GM21390 (cell line): ENCODE measurements around the gene DNAJC12.
"Not testable (repeated sequence)": the region's sequence is repeated elsewhere in the genome, so short reads cannot be mapped to it uniquely, and the experiment has no call there.

Source experiments
- ATAC-seq: cut with Tn5 transposase; IDR thresholded peaks from one replicate; pipeline ENCODE4 v1.9.1; 2021; ENCODE audit not compliant: unreplicated experiment

DNAJC12 gene

DNA sequence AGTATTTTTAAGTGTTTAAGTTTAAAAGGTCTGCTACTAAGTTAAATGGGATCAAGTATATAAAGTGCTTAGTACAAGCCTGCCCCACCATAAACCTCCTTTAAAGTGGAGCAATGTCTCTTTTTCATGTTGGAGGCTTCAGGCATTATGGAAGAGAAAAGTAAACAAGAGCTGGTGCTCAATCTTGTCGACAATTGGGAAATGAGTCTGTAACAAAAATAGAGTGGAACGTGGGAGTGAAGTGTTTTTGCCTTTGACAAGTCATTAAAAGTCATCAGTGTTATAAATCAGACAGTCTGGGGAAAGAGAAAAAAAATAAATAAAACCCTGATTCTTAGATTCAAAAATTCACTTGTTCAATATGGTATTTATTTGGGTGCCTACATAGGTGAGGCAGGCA lies 44.7 kb downstream of the DNAJC12 start:
- ATAC-seq = no peak

DNA sequence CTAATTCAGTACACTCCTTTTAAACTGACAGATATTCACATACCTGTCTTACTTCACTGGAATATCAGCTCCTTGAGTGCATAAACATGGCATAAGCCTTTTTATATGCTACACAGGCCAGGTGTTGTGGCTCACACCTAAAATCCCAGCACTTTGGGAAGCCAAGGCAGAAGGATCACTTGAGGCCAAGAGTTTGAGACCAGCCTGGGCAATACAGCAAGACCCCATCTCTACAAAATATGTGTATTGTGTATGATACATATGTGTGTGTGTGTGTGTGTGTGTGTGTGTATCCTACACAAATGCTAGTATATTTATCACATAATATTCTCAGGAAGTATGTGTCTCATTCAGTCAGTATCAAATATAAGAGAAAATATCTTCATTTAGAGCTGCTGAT lies 45.3 kb downstream of the DNAJC12 start:
- no peak for ATAC-seq

DNA sequence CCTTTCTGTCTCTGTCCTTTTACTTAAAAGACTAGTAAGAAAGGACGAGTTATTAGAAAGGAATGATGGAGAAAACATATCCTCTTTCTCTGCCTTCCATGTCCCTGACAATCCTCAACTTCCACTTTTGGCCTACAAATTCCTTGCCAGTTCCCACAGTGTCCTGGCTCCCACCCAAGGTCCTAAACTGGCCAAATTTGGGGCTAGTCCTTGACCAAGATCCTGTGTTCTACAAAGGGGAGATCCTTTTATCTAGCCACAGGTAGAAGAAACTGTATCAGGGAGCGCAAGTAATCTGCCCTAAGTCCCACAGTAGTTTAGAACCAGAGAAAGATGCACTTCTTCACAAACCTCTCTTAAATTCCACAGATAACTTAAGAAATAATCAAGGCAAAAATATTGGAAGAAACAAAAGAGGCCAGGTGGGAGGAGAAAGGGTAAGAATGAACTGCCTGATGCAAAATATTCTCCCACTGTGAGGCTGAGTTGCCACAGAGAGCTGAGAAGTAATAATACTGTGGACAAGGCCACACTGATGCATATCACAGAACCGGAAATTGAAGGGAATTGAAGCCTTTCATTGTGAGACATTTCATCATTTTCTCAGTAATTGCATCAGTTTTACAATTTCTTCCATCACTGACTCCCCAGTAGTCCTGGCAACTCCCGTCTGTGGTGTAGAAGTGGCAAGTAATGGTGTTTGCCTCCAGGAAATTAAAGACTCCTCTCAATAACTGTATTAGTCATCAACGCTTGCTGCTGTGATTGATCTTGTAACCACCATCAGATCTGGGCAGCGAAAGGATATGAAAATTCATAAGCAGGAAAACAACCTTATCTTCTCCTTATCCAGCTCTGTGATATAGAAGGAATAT lies 47.2 kb downstream of the DNAJC12 start:
- peak; percentile 56 for ATAC-seq

DNA sequence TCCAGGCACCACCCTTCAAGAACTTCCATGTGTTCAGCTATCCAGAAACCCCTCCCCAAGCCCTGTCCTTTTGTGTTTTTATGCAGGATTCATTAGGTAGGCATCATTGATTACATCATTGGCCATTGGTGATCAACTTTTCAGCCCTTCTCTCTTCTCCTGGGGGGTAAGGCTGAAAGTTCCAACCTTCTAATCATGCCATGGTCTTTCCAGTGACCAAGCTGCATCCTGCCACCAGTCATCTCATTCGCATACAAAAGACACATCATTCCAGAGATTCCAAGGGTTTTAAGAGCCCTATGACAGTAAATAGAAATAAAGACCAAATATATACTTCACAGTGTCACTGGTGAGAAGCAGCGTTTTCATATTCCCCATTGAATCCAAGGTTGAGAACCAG lies 48.2 kb downstream of the DNAJC12 start:
- no peak for ATAC-seq

GRCh38 chr10:67788028-67788886 lies 49.7 kb downstream of the DNAJC12 start:
- ATAC-seq = peak; percentile 74

- no peak for ATAC-seq
Measured at GRCh38 chr10:67785098-67785497, 52.9 kb downstream of the DNAJC12 start.

- no peak for ATAC-seq
Measured at GRCh38 chr10:67784474-67784873, 53.5 kb downstream of the DNAJC12 start.

DNA sequence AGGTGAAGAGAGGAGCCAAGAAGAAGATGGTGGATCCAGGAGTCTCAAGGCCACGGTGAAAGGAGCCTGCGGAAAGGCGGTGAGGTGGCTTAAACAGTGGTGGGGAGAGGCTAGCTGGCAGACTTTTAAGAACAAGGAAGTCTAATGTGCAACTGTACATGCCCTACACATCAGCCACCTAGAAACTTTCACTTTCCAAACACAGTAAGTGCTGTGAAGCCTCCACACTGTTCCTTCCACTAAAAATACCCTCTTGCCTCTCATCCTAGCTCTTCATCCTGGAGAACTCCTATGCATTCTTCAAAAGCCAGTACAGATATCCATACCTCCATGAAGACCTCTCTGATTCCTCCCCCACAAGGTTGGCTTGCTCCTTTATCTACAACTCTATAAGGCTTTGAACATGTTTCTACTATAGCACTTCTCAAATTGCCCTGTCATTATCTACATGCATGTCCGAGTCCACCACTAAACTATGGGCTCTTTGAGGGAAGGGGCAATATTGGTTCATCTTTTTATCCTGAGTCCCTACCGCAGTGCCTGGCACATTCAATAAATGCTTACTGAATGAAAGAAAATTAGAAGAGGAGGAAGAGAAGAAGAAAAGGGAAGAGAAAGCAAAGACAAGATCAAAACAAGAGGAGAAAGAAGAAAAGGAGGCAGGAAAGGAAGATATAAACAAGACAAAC lies 54.2 kb downstream of the DNAJC12 start:
- no peak for ATAC-seq

- no peak for ATAC-seq
Measured at GRCh38 chr10:67782530-67782929, 55.5 kb downstream of the DNAJC12 start.

DNA sequence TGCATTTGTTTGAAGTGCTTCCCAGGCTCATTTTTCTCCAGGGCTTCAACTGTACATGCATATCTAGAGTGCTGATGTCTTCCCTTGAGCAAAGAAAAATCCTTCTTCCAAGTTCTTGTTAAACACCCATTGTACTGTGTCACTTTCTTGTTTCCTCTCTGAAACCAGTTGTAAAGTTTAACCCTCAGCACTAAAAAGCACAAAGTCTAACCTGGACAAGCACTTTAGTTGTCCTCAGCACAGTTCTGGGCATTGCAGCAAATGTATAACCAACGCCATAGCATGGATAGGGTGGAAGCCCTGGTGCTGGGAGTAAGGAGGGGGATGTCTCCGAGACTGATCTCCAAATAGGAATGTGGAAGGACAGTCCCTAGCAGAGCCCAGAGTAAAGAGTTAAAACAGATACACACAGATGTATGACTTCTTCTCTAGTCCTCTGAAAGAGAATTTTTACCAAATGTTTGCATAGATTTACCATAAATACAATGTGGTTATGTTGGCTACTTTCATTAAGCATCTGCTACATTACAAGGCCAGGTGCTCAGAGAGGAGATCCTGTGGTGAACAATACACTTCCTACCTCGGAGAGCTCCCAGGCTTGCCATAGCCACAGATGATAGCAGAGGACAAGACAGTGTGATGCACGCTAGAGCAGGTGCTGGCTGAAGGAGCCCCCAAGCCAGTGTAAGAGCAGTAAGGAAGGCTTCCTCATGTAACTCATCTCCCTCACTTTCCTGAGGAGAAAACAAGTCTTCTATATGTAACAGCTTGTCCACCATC lies 57.0 kb downstream of the DNAJC12 start:
- peak; percentile 85 for ATAC-seq

DNA sequence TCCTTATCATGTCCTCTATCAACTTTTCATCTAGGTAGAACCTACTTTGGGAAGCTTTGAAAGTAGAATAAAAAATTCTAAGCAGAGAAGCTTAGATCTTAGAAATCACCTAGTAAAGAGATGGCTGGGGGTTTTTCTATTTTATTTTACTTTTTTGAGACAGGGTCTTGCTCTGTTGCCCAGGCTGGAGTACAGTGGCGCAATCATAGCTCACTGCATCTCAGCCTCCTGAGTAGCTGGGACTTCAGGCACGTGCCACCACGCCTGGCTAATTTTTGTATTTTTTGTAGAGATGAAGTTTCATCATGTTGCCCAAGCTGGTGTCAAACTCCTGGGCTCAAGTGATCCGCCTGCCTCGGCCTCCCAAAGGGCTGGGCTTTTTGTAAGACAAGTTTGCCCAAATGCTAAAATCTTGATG lies 57.8 kb downstream of the DNAJC12 start:
- not testable (repeated sequence) for ATAC-seq

DNA sequence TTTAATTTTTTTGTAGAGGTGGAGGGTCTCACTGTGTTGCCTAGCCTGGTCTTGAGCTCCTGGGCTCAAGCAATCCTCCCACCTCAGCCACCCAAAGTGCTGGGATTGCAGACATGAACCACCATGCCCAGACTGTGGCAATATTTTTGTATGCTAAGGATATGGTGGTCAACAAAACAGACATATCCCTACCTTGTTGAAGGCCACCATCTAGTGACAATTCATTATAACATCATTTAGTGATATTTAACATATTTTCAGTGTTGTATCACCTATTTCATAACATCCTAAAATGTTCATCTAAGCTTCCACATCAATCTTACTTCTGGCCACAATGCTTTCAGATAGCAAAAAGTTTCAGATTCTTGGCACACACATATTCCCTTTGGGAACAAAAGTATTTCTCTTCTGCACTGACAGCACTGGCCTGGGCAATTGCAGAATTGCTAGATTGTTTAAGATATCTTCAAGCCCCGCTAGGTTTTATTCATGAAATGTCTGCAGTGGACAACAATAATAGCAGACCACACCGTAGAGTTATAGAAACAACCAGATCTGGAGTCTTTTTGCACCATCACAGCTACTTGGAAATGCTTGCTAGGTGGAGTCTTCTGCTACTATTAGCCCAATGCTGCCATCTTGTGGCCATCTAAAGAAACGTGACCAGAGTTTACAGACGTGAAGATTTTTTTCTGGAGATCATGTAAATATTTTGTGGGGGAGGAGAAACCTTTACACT lies 58.4 kb downstream of the DNAJC12 start:
- ATAC-seq = peak; percentile 35

- ATAC-seq = no peak
Measured at GRCh38 chr10:67776371-67776770, 61.6 kb downstream of the DNAJC12 start.

- no peak for ATAC-seq
Measured at GRCh38 chr10:67775279-67775678, 62.7 kb downstream of the DNAJC12 start.

DNA sequence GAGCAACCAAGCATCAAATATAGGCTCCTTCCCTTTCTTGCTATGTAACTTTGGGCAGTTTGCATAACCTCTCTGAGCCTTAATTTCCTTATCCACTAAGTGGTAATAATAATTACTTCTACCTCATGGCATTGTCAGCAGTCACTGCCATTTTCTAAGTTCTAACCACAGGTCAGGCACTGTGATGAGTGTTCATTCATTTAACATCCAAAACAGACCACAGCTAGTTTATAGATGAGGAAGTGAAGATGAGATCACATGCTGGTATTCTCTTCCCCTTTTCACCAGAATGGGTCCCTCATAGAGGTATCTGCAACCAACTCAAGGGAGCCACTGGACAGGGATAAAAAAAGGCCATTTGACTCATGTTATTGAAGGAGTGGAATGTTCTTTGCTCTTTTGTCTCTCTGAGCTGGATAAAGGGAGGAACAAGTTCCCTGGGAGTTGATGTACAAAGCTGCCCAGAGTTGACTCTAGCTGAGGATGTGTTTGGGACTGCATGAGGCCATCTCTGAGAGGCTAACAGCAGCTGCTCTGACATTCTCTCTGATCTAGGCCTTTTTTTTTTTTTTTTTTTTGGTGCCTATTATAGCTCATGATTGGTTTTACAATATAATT lies 65.0 kb downstream of the DNAJC12 start:
- peak; percentile 95 for ATAC-seq

DNA sequence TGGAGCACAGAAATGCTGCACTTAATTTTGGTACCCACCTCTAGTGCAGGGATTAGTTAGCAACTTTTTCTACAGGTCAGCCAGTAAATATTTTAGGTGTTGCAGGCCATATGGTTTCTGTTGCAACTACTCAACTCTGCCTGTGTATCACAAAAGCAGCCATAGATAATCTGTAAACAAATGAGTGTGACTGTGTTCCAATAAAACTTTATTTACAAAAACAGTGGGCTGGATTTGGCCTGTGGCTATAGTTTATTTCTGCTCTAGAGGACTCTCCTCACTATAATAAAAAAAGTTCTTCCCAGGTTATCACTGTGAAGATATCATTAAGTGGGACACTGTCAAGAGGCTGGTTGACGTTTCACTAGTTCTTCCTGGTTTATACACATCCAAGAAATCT lies 65.8 kb downstream of the DNAJC12 start:
- no peak for ATAC-seq

GRCh38 chr10:67771200-67771599 lies 66.8 kb downstream of the DNAJC12 start:
- peak; percentile 3 for ATAC-seq

DNA sequence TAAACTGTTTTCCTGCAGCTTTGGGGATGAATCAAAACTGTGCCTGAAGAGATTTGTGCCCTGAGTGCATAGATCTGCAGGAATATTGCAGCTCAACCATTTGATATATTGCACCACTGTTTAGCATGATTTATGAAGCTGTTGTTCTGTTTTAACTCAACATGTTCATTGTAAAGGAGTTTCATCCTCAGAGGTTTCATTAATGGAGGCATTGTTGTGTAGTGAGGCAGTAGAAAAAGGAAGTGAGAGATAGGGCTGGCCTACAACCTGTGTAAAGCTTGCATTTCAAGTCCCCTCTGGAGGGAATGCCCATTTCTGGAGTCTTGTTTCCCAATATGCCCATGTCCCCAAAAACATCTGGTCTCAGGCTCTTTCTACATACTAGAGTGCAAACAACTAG lies 67.5 kb downstream of the DNAJC12 start:
- ATAC-seq = peak; percentile 63

GRCh38 chr10:67767244-67767643 lies 70.7 kb downstream of the DNAJC12 start:
- ATAC-seq = no peak
